Activated CD4-positive, alpha-beta T cell treated with anti-CD3 and anti-CD28 coated beads, Interleukin-2, amount 10 ng/mL, durations not matched to agents 7 days and 5 days (primary cell): Measurements from ENCODE around the gene MIEN1. TPM values are rescaled to one million over a fixed set of nuclear protein-coding genes. Genes with fewer than 3 reads are reported as not detected.

Experiments
- CTCF ChIA-PET: fragments of 350-600 bp; sonication (Branson Sonifier 250); formaldehyde crosslinking; loops from one replicate; lab custom pipeline; 2021; ENCODE audit warnings: antibody characterized with exemption; lab: Charles Lee
- POLR2A ChIA-PET: fragments of 350-600 bp; sonication (Branson Sonifier 250); formaldehyde crosslinking; loops from one replicate; lab custom pipeline; 2021; ENCODE audit warnings: antibody characterized with exemption; lab: Charles Lee
- DNase-seq: peaks from one replicate; pipeline ENCODE4 v3.0.0-alpha.2; 2020
- H3K27ac Mint-ChIP-seq: one replicate; pipeline ENCODE4 v1.8.0; 2021; ENCODE audit warnings: mild to moderate bottlenecking, moderate library complexity, mixed read lengths
- H3K27me3 Mint-ChIP-seq: one replicate; pipeline ENCODE4 v1.8.0; 2021; ENCODE audit warnings: mixed read lengths
- H3K36me3 Mint-ChIP-seq: one replicate; pipeline ENCODE4 v1.8.0; 2021; ENCODE audit warnings: low read depth, mixed read lengths
- H3K4me1 Mint-ChIP-seq: one replicate; pipeline ENCODE4 v1.8.0; 2021; ENCODE audit warnings: mixed read lengths
- H3K4me3 Mint-ChIP-seq: one replicate; pipeline ENCODE4 v1.8.0; 2021; ENCODE audit warnings: mild to moderate bottlenecking, moderate library complexity, mixed read lengths
- H3K9me3 Mint-ChIP-seq: one replicate; pipeline ENCODE4 v1.8.0; 2021; ENCODE audit warnings: mixed read lengths
- total RNA-seq, 2 experiments: library from RNA; stranded (reverse); gene quantifications; one replicate each; pipeline ENCODE4 v1.2.3, GENCODE V29; 2021

The MIEN1 gene
- 10 to 100 TPM; 49.7 to 50.2 TPM for total RNA-seq

- Mint-ChIP-seq H3K27me3 (no peaks in the 10 kb centered on the region), H3K27ac (peak within 1 kb of the TSS; percentile 95), H3K4me3 (peak within 1 kb of the TSS; percentile 91), H3K36me3 (peaks cover 23% of the 10 kb centered on the region), H3K9me3 (no peaks in the 10 kb centered on the region), H3K4me1 (peaks cover 22% of the 10 kb centered on the region)
- CTCF ChIA-PET, result interaction anchor here (0.6 to 3.9 kb wide), 42 partner anchors 9 to 369 kb away, joined by 3 to 24 read pairs (median 4); partner anchors contain the start of genes ERBB2, PGAP3 and PSMD3
- peak; percentile 93 for DNase-seq
- POLR2A ChIA-PET, result interaction anchor here (1.4 kb wide), 1 partner anchor 42 kb away, joined by 3 read pairs; the partner anchor contains the start of gene PGAP3
These were observed at the start of gene MIEN1 for GRCh38 chr17:39730095-39730921. Gene MIEN1 (minus strand): TSS chr17:39730532. CDS start chr17:39730495, 37 bp downstream.

- ChIA-PET CTCF (interaction anchor here (1.3 to 1.9 kb wide), 3 partner anchors 12 to 156 kb away, joined by 3 to 6 read pairs (median 3); no protein-coding TSS in a partner anchor), POLR2A (interaction anchor here (1.0 kb wide), 1 partner anchor 42 kb away, joined by 3 read pairs; no protein-coding TSS in a partner anchor)
- Mint-ChIP-seq H3K4me3 (peak overlapping the region; percentile 82), H3K9me3 (no peaks in the 10 kb centered on the region), H3K36me3 (peaks cover 49% of the 10 kb centered on the region), H3K4me1 (peaks cover 84% of the 10 kb centered on the region), H3K27ac (peak overlapping the region; percentile 90), H3K27me3 (no peaks in the 10 kb centered on the region)
- no peak for DNase-seq
These were observed 47.4 kb upstream of the MIEN1 start for GRCh38 chr17:39777534-39778365.

GRCh38 chr17:39776252-39776651, 45.9 kb upstream of the MIEN1 start:
- POLR2A ChIA-PET, result no interaction called here
- Mint-ChIP-seq H3K9me3 (no peaks in the 10 kb centered on the region), H3K27me3 (no peaks in the 10 kb centered on the region), H3K36me3 (peaks cover 49% of the 10 kb centered on the region), H3K4me3 (peak overlapping the region; percentile 82), H3K27ac (peak overlapping the region; percentile 90), H3K4me1 (peaks cover 83% of the 10 kb centered on the region)
- no peak for DNase-seq
- CTCF ChIA-PET, result interaction anchor here (1.2 to 1.9 kb wide), 3 partner anchors 10 to 16 kb away, joined by 5 to 8 read pairs (median 6); no protein-coding TSS in a partner anchor

GRCh38 chr17:39775031-39775430, 44.7 kb upstream of the MIEN1 start:
- Mint-ChIP-seq H3K4me3 (peak overlapping the region; percentile 11), H3K9me3 (no peaks in the 10 kb centered on the region), H3K36me3 (peaks cover 49% of the 10 kb centered on the region), H3K27ac (peak overlapping the region; percentile 90), H3K27me3 (no peaks in the 10 kb centered on the region), H3K4me1 (peaks cover 86% of the 10 kb centered on the region)
- POLR2A ChIA-PET, result interaction anchor here (0.6 kb wide), 2 partner anchors 16 to 17 kb away, joined by 4 to 5 read pairs; no protein-coding TSS in a partner anchor
- DNase-seq, result no peak
- CTCF ChIA-PET, result interaction anchor here (0.6 to 0.7 kb wide), 2 partner anchors 171 to 414 kb away, joined by 3 read pairs; no protein-coding TSS in a partner anchor

- H3K36me3 Mint-ChIP-seq, result peaks cover 55% of the 10 kb centered on the region
- peaks cover 94% of the 10 kb centered on the region for H3K4me1 Mint-ChIP-seq
- no peaks in the 10 kb centered on the region for H3K9me3 Mint-ChIP-seq
- ChIA-PET CTCF (no interaction called here), POLR2A (no interaction called here)
- no peaks in the 10 kb centered on the region for H3K27me3 Mint-ChIP-seq
- peak overlapping the region; percentile 76 for H3K27ac Mint-ChIP-seq
- H3K4me3 Mint-ChIP-seq, result no peak overlapping the region
- DNase-seq, result no peak
These were observed 43.7 kb upstream of the MIEN1 start for GRCh38 chr17:39774047-39774446.

- H3K9me3 Mint-ChIP-seq, result no peaks in the 10 kb centered on the region
- no peak for DNase-seq
- POLR2A ChIA-PET, result no interaction called here
These were observed 42.9 kb upstream of the MIEN1 start for GRCh38 chr17:39772987-39773934.

GRCh38 chr17:39772415-39772814, 42.1 kb upstream of the MIEN1 start:
- Mint-ChIP-seq H3K4me1 (peaks cover 90% of the 10 kb centered on the region), H3K36me3 (peaks cover 66% of the 10 kb centered on the region), H3K4me3 (peak overlapping the region; percentile 10), H3K27ac (peak overlapping the region; percentile 84), H3K9me3 (no peaks in the 10 kb centered on the region), H3K27me3 (no peaks in the 10 kb centered on the region)
- ChIA-PET CTCF (no interaction called here), POLR2A (no interaction called here)
- no peak for DNase-seq

More at GRCh38 chr17:39772987-39773934, 42.9 kb upstream of the MIEN1 start:
- peak overlapping the region; percentile 84 for H3K27ac Mint-ChIP-seq
- no peaks in the 10 kb centered on the region for H3K27me3 Mint-ChIP-seq
- CTCF ChIA-PET, result no interaction called here
- H3K36me3 Mint-ChIP-seq, result peaks cover 62% of the 10 kb centered on the region
- peaks cover 93% of the 10 kb centered on the region for H3K4me1 Mint-ChIP-seq
- no peak overlapping the region for H3K4me3 Mint-ChIP-seq

- H3K36me3 Mint-ChIP-seq, result peaks cover 77% of the 10 kb centered on the region
- CTCF ChIA-PET, result interaction anchor here (1.0 to 1.8 kb wide), 7 partner anchors 10 to 148 kb away, joined by 3 to 7 read pairs (median 4); partner anchors contain the start of gene MIEN1
- POLR2A ChIA-PET, result interaction anchor here (0.7 to 1.4 kb wide), 2 partner anchors 91 to 148 kb away, joined by 3 read pairs; no protein-coding TSS in a partner anchor
These were observed 39.7 kb upstream of the MIEN1 start for GRCh38 chr17:39769974-39770587.

GRCh38 chr17:39767147-39767546, 36.8 kb upstream of the MIEN1 start:
- Mint-ChIP-seq H3K27ac (peak overlapping the region; percentile 21), H3K9me3 (peaks cover 4% of the 10 kb centered on the region), H3K4me3 (no peak overlapping the region), H3K4me1 (peaks cover 69% of the 10 kb centered on the region), H3K27me3 (no peaks in the 10 kb centered on the region), H3K36me3 (peaks cover 75% of the 10 kb centered on the region)
- POLR2A ChIA-PET, result no interaction called here
- DNase-seq, result no peak
- CTCF ChIA-PET, result interaction anchor here (1.1 kb wide), 1 partner anchor 8 kb away, joined by 5 read pairs; no protein-coding TSS in a partner anchor

More at GRCh38 chr17:39769974-39770587, 39.7 kb upstream of the MIEN1 start:
- H3K27me3 Mint-ChIP-seq, result no peaks in the 10 kb centered on the region
- peaks cover 4% of the 10 kb centered on the region for H3K9me3 Mint-ChIP-seq
- H3K4me3 Mint-ChIP-seq, result no peak overlapping the region
- DNase-seq, result peak; percentile 64
- H3K4me1 Mint-ChIP-seq, result peaks cover 84% of the 10 kb centered on the region
- H3K27ac Mint-ChIP-seq, result peak overlapping the region; percentile 84

- Mint-ChIP-seq H3K27ac (no peak overlapping the region), H3K36me3 (peaks cover 71% of the 10 kb centered on the region), H3K27me3 (no peaks in the 10 kb centered on the region), H3K9me3 (peaks cover 4% of the 10 kb centered on the region), H3K4me3 (no peak overlapping the region), H3K4me1 (peaks cover 61% of the 10 kb centered on the region)
- no peak for DNase-seq
- POLR2A ChIA-PET, result no interaction called here
- CTCF ChIA-PET, result interaction anchor here (1.0 to 1.6 kb wide), 3 partner anchors 11 to 133 kb away, joined by 3 to 4 read pairs (median 3); no protein-coding TSS in a partner anchor
These were observed 35.4 kb upstream of the MIEN1 start for GRCh38 chr17:39765766-39766165.

- no peak for DNase-seq
- Mint-ChIP-seq H3K27me3 (no peaks in the 10 kb centered on the region), H3K4me1 (peaks cover 57% of the 10 kb centered on the region), H3K36me3 (peaks cover 71% of the 10 kb centered on the region), H3K27ac (no peak overlapping the region), H3K9me3 (peaks cover 4% of the 10 kb centered on the region), H3K4me3 (no peak overlapping the region)
- POLR2A ChIA-PET, result no interaction called here
- CTCF ChIA-PET, result interaction anchor here (0.8 to 1.6 kb wide), 6 partner anchors 10 to 143 kb away, joined by 3 to 4 read pairs (median 4); no protein-coding TSS in a partner anchor
These were observed 34.8 kb upstream of the MIEN1 start for GRCh38 chr17:39765175-39765574.
